Kidney (tissue), 14 donors: ENCODE data around the gene LIN37. TPM values are rescaled to one million over a fixed set of nuclear protein-coding genes. Genes with fewer than 3 reads are reported as not detected.

ENCODE experiments used
- DNase-seq, 5 donors: peaks; one replicate each; pipeline ENCODE4 v3.0.0-alpha.2; 2013 to 2020
- FAIRE-seq: peaks from 2 replicates; lab custom pipeline; 2012; peaks lifted over from hg19 to GRCh38; lab: Jason Lieb, UNC
- H3K27ac ChIP-seq, 2 donors: one replicate each; pipeline ENCODE4 v1.7.0; 2013; ENCODE audit warnings: low read depth in 2 of 2, low read length in 2 of 2, inconsistent platforms in 1 of 2
- H3K27me3 ChIP-seq: one replicate; pipeline ENCODE4 v1.7.1; 2013; ENCODE audit warnings: low read length, inconsistent platforms; ENCODE audit not compliant: control insufficient read depth, insufficient read depth
- H3K36me3 ChIP-seq, 3 donors: one replicate each; pipeline versions ENCODE4 v1.7.0 to v1.7.1; 2013; ENCODE audit warnings: low read length in 3 of 3, control low read depth in 1 of 3, inconsistent platforms in 1 of 3; ENCODE audit not compliant: insufficient read depth in 3 of 3, control insufficient read depth in 2 of 3
- H3K4me1 ChIP-seq, 3 donors: one replicate each; pipeline versions ENCODE4 v1.7.0 to v1.7.1; 2013; ENCODE audit warnings: low read length in 3 of 3, inconsistent platforms in 1 of 3, low read depth in 1 of 3; ENCODE audit not compliant: control insufficient read depth in 2 of 3, insufficient read depth in 2 of 3
- H3K4me3 ChIP-seq, 3 donors: one replicate each; pipeline versions ENCODE4 v1.7.0 to v1.8.1; 2013; ENCODE audit warnings: low read length in 3 of 3, control low read depth in 1 of 3, inconsistent platforms in 1 of 3
- H3K9ac ChIP-seq, 3 donors: one replicate each; pipeline versions ENCODE4 v1.7.0 to v1.7.1; 2013; ENCODE audit warnings: low read length in 3 of 3, control low read depth in 1 of 3, inconsistent platforms in 1 of 3
- H3K9me3 ChIP-seq, 3 donors: one replicate each; pipeline versions ENCODE4 v1.7.0 to v1.7.1; 2013; ENCODE audit warnings: low read length in 3 of 3, control low read depth in 1 of 3, inconsistent platforms in 1 of 3; ENCODE audit not compliant: control insufficient read depth in 2 of 3, insufficient read depth in 1 of 3
- CTCF ChIP-seq: IDR thresholded peaks from 3 replicates; pipeline ENCODE4 v1.5.1; 2012; ENCODE audit warnings: mild to moderate bottlenecking, moderate library complexity, borderline replicate concordance; ENCODE audit not compliant: insufficient read depth; ENCODE audit errors: extremely low read depth
- intact Hi-C: fragments of 100-400 bp; cut with DNase I; formaldehyde crosslinking; loops from one replicate; pipeline ENCODE4 v1.11.1; 2022
- polyA plus RNA-seq: library from polyadenylated mRNA; stranded (reverse); fragments of 350-450 nt; fragmentation: Illumina TruSeq; extraction: RNeasy Lipid Tissue Mini Kit (QIAGEN cat#74804); gene quantifications from one replicate; pipeline ENCODE4 v1.2.3, GENCODE V29; 2014; ENCODE audit warnings: low read depth, low replicate concordance; ENCODE audit not compliant: insufficient read depth
- total RNA-seq: library from RNA; stranded (reverse); fragmentation: NEBNext Ultra II Directional; extraction: Animal tissue kit (Norgen Biotek cat#: 25700); gene quantifications from one replicate; pipeline ENCODE4 v1.2.1, GENCODE V29; 2021
- donor health status: control.
- donor health status: control.
- donor health status: control.
- donor health status: control.
- donor health status: control.
- donor health status: DM: yes; HTN: yes; CAD: no.
- donor health status: Normal renal cell carcinoma (clear cell type).

The LIN37 gene
- total and polyA plus RNA-seq, 2 donors from 2014 or later, result 11.2 to 11.4 TPM

GRCh38 chr19:35756377-35757230 is 8.2 kb downstream of the LIN37 start, which contains the start of gene HSPB6:
Gene HSPB6, minus strand, starts transcription at chr19:35757029. Its CDS starts 21 bp downstream, at chr19:35757008.
- peaks cover 0 to 8% (median 0%) of the 10 kb centered on the region in 3 donors for H3K4me1 ChIP-seq
- no peaks in the 10 kb centered on the region for H3K27me3 ChIP-seq
- H3K4me3 ChIP-seq, result peak within 1 kb of the TSS in 2 of 3 donors; percentile 26 to 87
- peak within 1 kb of the TSS in 2 of 3 donors; percentile 27 to 51 for H3K9ac ChIP-seq
- no peaks in the 10 kb centered on the region for H3K9me3 ChIP-seq
- intact Hi-C loops, result no loop called here
- TF ChIP-seq CTCF, result no peak
- peak within 1 kb of the TSS; percentile 86 for H3K27ac ChIP-seq
- FAIRE-seq (no peak), DNase-seq (peak; percentile 47 to 92 (median 77))
- peaks cover 0 to 22% (median 10%) of the 10 kb centered on the region in 3 donors for H3K36me3 ChIP-seq

- H3K36me3 ChIP-seq, result peaks cover 0 to 28% (median 14%) of the 10 kb centered on the region in 3 donors
- H3K4me3 ChIP-seq, result peak overlapping the region in 2 of 3 donors; percentile 11 to 87
- peaks cover 0 to 8% (median 0%) of the 10 kb centered on the region in 3 donors for H3K4me1 ChIP-seq
- H3K9me3 ChIP-seq, result no peaks in the 10 kb centered on the region
- peak in 3 of 5 donors; percentile 46 to 95 (median 85) for DNase-seq
- H3K27me3 ChIP-seq, result no peaks in the 10 kb centered on the region
- intact Hi-C loops, result no loop called here
- peak overlapping the region in 1 of 3 donors; percentile 15 for H3K9ac ChIP-seq
- no peak for FAIRE-seq
- TF ChIP-seq CTCF, result no peak
- peak overlapping the region; percentile 86 for H3K27ac ChIP-seq
Measured at GRCh38 chr19:35757231-35757748, 8.9 kb downstream of the LIN37 start.

GRCh38 chr19:35757749-35758608 is 9.6 kb downstream of the LIN37 start, which contains the start of gene PROSER3:
Gene PROSER3, plus strand, starts transcription at chr19:35758176. Its CDS starts 40 bp downstream, at chr19:35758216.
- H3K27me3 ChIP-seq, result no peaks in the 10 kb centered on the region
- peak within 1 kb of the TSS; percentile 75 to 97 (median 80) for H3K9ac ChIP-seq
- no peak for TF ChIP-seq CTCF
- peaks cover 0 to 21% (median 10%) of the 10 kb centered on the region in 3 donors for H3K36me3 ChIP-seq
- DNase-seq (peak; percentile 99 to 100 (median 99)), FAIRE-seq (peak; percentile 99)
- intact Hi-C loops, result no loop called here
- H3K27ac ChIP-seq, result peak within 1 kb of the TSS; percentile 88 to 94
- no peaks in the 10 kb centered on the region for H3K9me3 ChIP-seq
- peak within 1 kb of the TSS; percentile 87 to 99 (median 93) for H3K4me3 ChIP-seq
- H3K4me1 ChIP-seq, result peaks cover 0 to 8% (median 0%) of the 10 kb centered on the region in 3 donors
